ENCODE measurements around the gene KRT34.
"Not testable (repeated sequence)": the region's sequence is repeated elsewhere in the genome, so short reads cannot be mapped to it uniquely, and the experiment has no call there.

KRT34 gene

GRCh38 chr17:41366070-41366469 lies 16.0 kb downstream of the KRT34 start:
- DNase-seq (ENCODE audit: low read depth) = no peak

- DNase-seq (ENCODE audit: low read depth) = no peak
Measured at GRCh38 chr17:41363881-41364280, 18.2 kb downstream of the KRT34 start.

- DNase-seq (ENCODE audit: low read depth) = no peak
Measured at GRCh38 chr17:41360296-41360995, 21.7 kb downstream of the KRT34 start.

- DNase-seq (ENCODE audit: low read depth) = no peak
Measured at GRCh38 chr17:41354536-41354935, 27.6 kb downstream of the KRT34 start.

GRCh38 chr17:41352597-41353366 lies 29.3 kb downstream of the KRT34 start:
- no peak for DNase-seq (ENCODE audit: low read depth)

- DNase-seq (ENCODE audit: low read depth) = no peak
Measured at GRCh38 chr17:41351177-41351576, 30.9 kb downstream of the KRT34 start.

- DNase-seq (ENCODE audit: low read depth) = not testable (repeated sequence)
Measured at GRCh38 chr17:41350381-41350878, 31.7 kb downstream of the KRT34 start, which contains the start of gene KRT33A. TSS of gene KRT33A (minus strand) at chr17:41350828. CDS start at chr17:41350767, 61 bp downstream.

GRCh38 chr17:41347869-41348760 lies 34.0 kb downstream of the KRT34 start:
- no peak for DNase-seq (ENCODE audit: low read depth)

- not testable (repeated sequence) for DNase-seq (ENCODE audit: low read depth)
Measured at GRCh38 chr17:41346421-41346820, 35.7 kb downstream of the KRT34 start.

- DNase-seq (ENCODE audit: low read depth) = no peak
Measured at GRCh38 chr17:41345992-41346391, 36.1 kb downstream of the KRT34 start.

GRCh38 chr17:41343029-41343428 lies 39.1 kb downstream of the KRT34 start:
- no peak for DNase-seq (ENCODE audit: low read depth)

- DNase-seq (ENCODE audit: low read depth) = no peak
Measured at GRCh38 chr17:41340934-41341861, 40.9 kb downstream of the KRT34 start.

- DNase-seq (ENCODE audit: low read depth) = no peak
Measured at GRCh38 chr17:41340494-41340893, 41.6 kb downstream of the KRT34 start.

- DNase-seq (ENCODE audit: low read depth) = no peak
Measured at GRCh38 chr17:41339571-41340172, 42.4 kb downstream of the KRT34 start.

- DNase-seq (ENCODE audit: low read depth) = no peak
Measured at GRCh38 chr17:41338961-41339485, 43.1 kb downstream of the KRT34 start.

- no peak for DNase-seq (ENCODE audit: low read depth)
Measured at GRCh38 chr17:41335747-41336146, 46.4 kb downstream of the KRT34 start.

- no peak for DNase-seq (ENCODE audit: low read depth)
Measured at GRCh38 chr17:41334385-41335305, 47.5 kb downstream of the KRT34 start.

GRCh38 chr17:41333836-41334235 lies 48.3 kb downstream of the KRT34 start:
- no peak for DNase-seq (ENCODE audit: low read depth)

GRCh38 chr17:41333098-41333497 lies 49.0 kb downstream of the KRT34 start:
- no peak for DNase-seq (ENCODE audit: low read depth)

Data from activated T-helper 1 cell treated with Interleukin-2 at 50 U/mL for 16 hours (primary cell).